DOHH2 (cell line): ENCODE results near the gene ZBTB1.

Experiments
- H3F3A ChIP-seq: fragments of 200-600 bp; sonication (generic), shearing (Covaris generic); 2 replicates; pipeline ENCODE4 v1.6.0; 2016; ENCODE audit warnings: antibody characterized with exemption, mild to moderate bottlenecking; ENCODE audit not compliant: control insufficient read depth, insufficient read depth
- H3K27ac ChIP-seq: fragments of 200-600 bp; sonication (generic); 2 replicates; pipeline ENCODE4 v1.5.1; 2014; ENCODE audit warnings: low read depth, mild to moderate bottlenecking, low read length, moderate library complexity
- H3K27me3 ChIP-seq: fragments of 200-600 bp; sonication (generic); 2 replicates; pipeline ENCODE4 v1.6.1; 2014; ENCODE audit warnings: mild to moderate bottlenecking, low read length, mixed read lengths; ENCODE audit not compliant: control insufficient read depth
- H3K36me3 ChIP-seq: fragments of 200-600 bp; sonication (generic); 2 replicates; pipeline ENCODE4 v1.6.1; 2014; ENCODE audit warnings: mild to moderate bottlenecking, low read length, moderate library complexity, mixed read lengths; ENCODE audit not compliant: control insufficient read depth
- H3K4me1 ChIP-seq: fragments of 200-600 bp; sonication (generic); 2 replicates; pipeline ENCODE4 v1.6.1; 2014; ENCODE audit warnings: mild to moderate bottlenecking, low read length, mixed read lengths; ENCODE audit not compliant: control insufficient read depth
- H3K4me2 ChIP-seq: fragments of 200-600 bp; sonication (generic); 2 replicates; pipeline ENCODE4 v1.6.0; 2014; ENCODE audit warnings: mild to moderate bottlenecking, low read length, moderate library complexity
- H3K4me3 ChIP-seq: fragments of 200-600 bp; sonication (generic); 2 replicates; pipeline ENCODE4 v1.5.1; 2014; ENCODE audit warnings: mild to moderate bottlenecking, low read length, mixed read lengths
- H3K79me2 ChIP-seq: fragments of 200-600 bp; sonication (generic); 2 replicates; pipeline ENCODE4 v1.6.1; 2014; ENCODE audit warnings: mild to moderate bottlenecking, low read length, mixed read lengths; ENCODE audit not compliant: control insufficient read depth
- H3K9me2 ChIP-seq: fragments of 200-600 bp; sonication (generic); replicated peaks from 2 replicates; pipeline ENCODE4 v1.6.1; 2014; ENCODE audit warnings: mild to moderate bottlenecking, low read length, mixed read lengths; ENCODE audit not compliant: control insufficient read depth
- H3K9me3 ChIP-seq: fragments of 200-600 bp; sonication (generic); 2 replicates; pipeline ENCODE4 v1.6.1; 2014; ENCODE audit warnings: antibody characterized with exemption, low read length, mixed read lengths; ENCODE audit not compliant: control insufficient read depth, insufficient read depth
- H4K20me1 ChIP-seq: fragments of 200-600 bp; sonication (generic); 2 replicates; pipeline ENCODE4 v1.6.0; 2014; ENCODE audit warnings: low read depth, mild to moderate bottlenecking, antibody characterized with exemption, low read length, moderate library complexity; ENCODE audit not compliant: control insufficient read depth, insufficient read depth
- CTCF ChIP-seq: fragments of 200-600 bp; sonication (generic); IDR thresholded peaks from one replicate; pipeline ENCODE4 v1.5.1; 2014; ENCODE audit warnings: antibody characterized with exemption, mild to moderate bottlenecking, low read depth, low read length; ENCODE audit not compliant: poor library complexity, severe bottlenecking
- EZH2phosphoT487 ChIP-seq: fragments of 200-600 bp; sonication (generic); IDR thresholded peaks from 2 replicates; pipeline ENCODE4 v1.6.1; 2017; ENCODE audit warnings: borderline replicate concordance, mild to moderate bottlenecking, antibody characterized with exemption, low read length, moderate library complexity, mixed read lengths

The ZBTB1 gene

DNA sequence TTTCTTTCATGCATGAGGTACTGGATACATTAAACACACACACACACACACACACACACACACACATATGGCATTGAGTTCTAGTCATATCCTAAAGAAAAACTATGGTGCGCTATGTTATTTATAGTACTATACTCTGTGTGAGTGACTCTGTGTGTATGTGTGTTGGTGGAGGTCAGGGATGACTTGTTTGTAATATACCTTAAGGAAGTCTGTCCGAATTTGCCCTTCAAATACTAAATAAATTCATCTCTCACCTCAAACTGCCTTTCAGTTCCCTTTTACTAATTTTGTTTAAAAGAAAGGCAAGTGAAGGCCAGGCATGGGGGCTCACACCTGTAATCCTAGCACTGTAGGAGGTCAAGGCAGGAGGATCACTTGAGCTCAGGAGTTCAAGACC, 41.4 kb upstream of the ZBTB1 start:
- no peaks in the 10 kb centered on the region for H3K9me2 ChIP-seq
- H4K20me1 ChIP-seq = peaks cover 4% of the 10 kb centered on the region; the same call in 1 of the 2 replicates
- H3K27me3 ChIP-seq = peaks cover 18% of the 10 kb centered on the region
- peaks cover 33% of the 10 kb centered on the region for H3K36me3 ChIP-seq
- H3K27ac ChIP-seq = no peak overlapping the region
- H3K9me3 ChIP-seq = no peaks in the 10 kb centered on the region
- H3K4me1 ChIP-seq = peaks cover 46% of the 10 kb centered on the region
- TF ChIP-seq EZH2phosphoT487 = no peak
- TF ChIP-seq CTCF = no peak
- peaks cover 30% of the 10 kb centered on the region for H3F3A ChIP-seq
- H3K4me2 ChIP-seq = peak overlapping the region; percentile 76
- no peaks in the 10 kb centered on the region for H3K79me2 ChIP-seq
- H3K4me3 ChIP-seq = no peak overlapping the region

GRCh38 chr14:64463873-64464272, 40.7 kb upstream of the ZBTB1 start:
- Histone ChIP-seq H3K36me3 (peaks cover 26% of the 10 kb centered on the region), H3K27me3 (peaks cover 18% of the 10 kb centered on the region), H4K20me1 (peaks cover 4% of the 10 kb centered on the region; the same call in 1 of the 2 replicates), H3K9me2 (no peaks in the 10 kb centered on the region), H3K4me1 (peaks cover 52% of the 10 kb centered on the region), H3K79me2 (no peaks in the 10 kb centered on the region), H3K4me3 (peak overlapping the region; percentile 69; the same call in 1 of the 2 replicates), H3K27ac (no peak overlapping the region), H3F3A (peaks cover 30% of the 10 kb centered on the region), H3K9me3 (no peaks in the 10 kb centered on the region), H3K4me2 (peak overlapping the region; percentile 76)
- no peak for TF ChIP-seq CTCF
- TF ChIP-seq EZH2phosphoT487 = no peak

DNA sequence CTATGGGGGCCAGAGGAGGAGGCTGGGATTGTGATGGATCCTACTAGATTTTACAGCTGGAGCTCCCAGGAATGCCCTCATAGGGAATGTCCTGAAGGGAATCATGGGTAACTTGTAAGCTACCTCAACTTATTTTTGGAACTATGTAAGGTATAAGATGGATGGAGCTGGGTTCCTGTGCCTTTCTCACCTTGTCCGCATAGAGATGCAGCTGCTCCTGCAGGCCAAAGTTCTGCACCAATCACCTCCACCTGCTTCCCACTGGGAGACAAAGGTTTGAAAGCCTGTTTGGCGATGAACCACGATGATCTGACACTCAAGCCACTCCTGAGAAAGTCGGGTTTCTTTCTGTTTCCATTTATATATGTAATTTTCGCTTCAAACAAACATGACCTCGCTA, 39.9 kb upstream of the ZBTB1 start:
- peaks cover 52% of the 10 kb centered on the region for H3K4me1 ChIP-seq
- H3K4me2 ChIP-seq = peak overlapping the region; percentile 76
- H3K27me3 ChIP-seq = peaks cover 18% of the 10 kb centered on the region
- no peak overlapping the region for H3K27ac ChIP-seq
- peaks cover 37% of the 10 kb centered on the region for H3F3A ChIP-seq
- no peak for TF ChIP-seq CTCF
- peak overlapping the region; percentile 69 for H3K4me3 ChIP-seq
- H3K79me2 ChIP-seq = no peaks in the 10 kb centered on the region
- H3K9me2 ChIP-seq = no peaks in the 10 kb centered on the region
- H3K9me3 ChIP-seq = no peaks in the 10 kb centered on the region
- H3K36me3 ChIP-seq = peaks cover 19% of the 10 kb centered on the region
- peaks cover 4% of the 10 kb centered on the region; the same call in 1 of the 2 replicates for H4K20me1 ChIP-seq
